Measurements from ENCODE around the gene MAP3K3. TPM values are rescaled to one million over a fixed set of nuclear protein-coding genes. Genes with fewer than 3 reads are reported as not detected.
A peak's percentile ranks its signal among the peaks of the same experiment; 100 is the strongest.

Gene MAP3K3
- polyA plus RNA-seq, 1 experiment: 15.3 TPM

DNA sequence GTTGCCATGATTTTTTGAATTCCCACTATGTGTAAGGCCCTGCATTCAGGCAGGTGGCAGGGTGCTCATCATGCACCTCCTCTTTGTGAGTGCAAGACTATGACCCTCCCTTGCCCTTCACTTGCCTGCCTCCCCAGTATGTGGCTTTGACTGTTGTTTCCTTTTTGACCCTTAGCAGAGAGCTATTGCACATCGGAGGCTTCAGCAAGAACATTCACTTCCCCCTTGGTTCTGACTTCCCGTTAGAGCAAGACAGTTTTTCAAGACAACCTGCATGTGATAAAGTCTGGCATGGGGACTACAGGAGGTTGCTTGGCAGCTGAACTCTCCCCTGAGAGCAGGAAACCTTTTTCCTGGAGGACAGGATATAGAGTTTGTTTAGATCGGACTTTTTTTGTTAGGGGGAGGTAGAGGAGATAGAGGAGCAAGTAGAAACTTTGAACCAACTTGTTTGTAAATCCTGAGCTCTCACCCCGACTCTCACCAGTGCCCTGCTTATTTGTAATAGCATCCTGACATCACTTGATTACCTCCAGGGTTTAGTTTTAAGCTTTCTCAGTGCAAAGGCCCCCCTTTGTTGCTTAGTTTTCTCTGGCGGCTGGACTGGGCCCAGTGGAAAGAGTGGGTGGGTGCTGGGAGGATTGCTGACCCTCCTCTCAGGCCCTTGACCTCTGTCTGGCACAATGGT is 43.5 kb downstream of the MAP3K3 start:
- H3K27me3 ChIP-seq (ENCODE audit: control insufficient read depth, insufficient read depth, low read length): no peaks in the 10 kb centered on the region
- no peak for DNase-seq (ENCODE audit: low read depth, low spot score)
- H3K9me3 ChIP-seq (ENCODE audit: control insufficient read depth, insufficient read depth, low read length): no peaks in the 10 kb centered on the region
- ChIA-PET CTCF (interaction anchor here (1.2 kb wide), 1 partner anchor 54 kb away, joined by 5 read pairs; no protein-coding TSS in a partner anchor), POLR2A (no interaction called here)
- H3K27ac ChIP-seq (ENCODE audit: low read depth, low read length): no peak overlapping the region
- TF ChIP-seq, protein P1, sequence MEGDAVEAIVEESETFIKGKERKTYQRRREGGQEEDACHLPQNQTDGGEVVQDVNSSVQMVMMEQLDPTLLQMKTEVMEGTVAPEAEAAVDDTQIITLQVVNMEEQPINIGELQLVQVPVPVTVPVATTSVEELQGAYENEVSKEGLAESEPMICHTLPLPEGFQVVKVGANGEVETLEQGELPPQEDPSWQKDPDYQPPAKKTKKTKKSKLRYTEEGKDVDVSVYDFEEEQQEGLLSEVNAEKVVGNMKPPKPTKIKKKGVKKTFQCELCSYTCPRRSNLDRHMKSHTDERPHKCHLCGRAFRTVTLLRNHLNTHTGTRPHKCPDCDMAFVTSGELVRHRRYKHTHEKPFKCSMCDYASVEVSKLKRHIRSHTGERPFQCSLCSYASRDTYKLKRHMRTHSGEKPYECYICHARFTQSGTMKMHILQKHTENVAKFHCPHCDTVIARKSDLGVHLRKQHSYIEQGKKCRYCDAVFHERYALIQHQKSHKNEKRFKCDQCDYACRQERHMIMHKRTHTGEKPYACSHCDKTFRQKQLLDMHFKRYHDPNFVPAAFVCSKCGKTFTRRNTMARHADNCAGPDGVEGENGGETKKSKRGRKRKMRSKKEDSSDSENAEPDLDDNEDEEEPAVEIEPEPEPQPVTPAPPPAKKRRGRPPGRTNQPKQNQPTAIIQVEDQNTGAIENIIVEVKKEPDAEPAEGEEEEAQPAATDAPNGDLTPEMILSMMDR (IDR thresholded peaks at IDR 0.05; ENCODE audit: low read depth, low read length): no peak
- H3K4me3 ChIP-seq (ENCODE audit: low read depth, low read length): no peak overlapping the region

DNA sequence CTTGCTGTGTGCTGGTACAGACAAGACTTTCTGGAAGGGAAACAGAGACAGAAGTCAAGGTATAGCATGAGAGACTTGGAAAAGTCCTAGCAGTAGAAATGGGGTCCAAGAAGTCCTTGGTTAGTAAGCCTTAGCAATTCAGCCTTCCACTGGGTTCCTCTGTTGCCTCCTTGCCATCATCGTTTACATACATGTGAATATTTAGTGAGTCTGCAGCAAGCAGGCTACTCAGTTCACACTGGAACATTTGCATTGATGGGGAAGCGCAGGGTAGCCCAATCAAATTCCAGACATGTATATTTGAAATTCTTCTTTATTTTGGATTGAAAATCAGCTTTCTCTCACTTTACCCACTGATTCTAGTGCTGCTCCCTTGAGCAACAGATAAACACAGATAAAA is 50.6 kb downstream of the MAP3K3 start:
- CTCF ChIA-PET: no interaction called here

DNA sequence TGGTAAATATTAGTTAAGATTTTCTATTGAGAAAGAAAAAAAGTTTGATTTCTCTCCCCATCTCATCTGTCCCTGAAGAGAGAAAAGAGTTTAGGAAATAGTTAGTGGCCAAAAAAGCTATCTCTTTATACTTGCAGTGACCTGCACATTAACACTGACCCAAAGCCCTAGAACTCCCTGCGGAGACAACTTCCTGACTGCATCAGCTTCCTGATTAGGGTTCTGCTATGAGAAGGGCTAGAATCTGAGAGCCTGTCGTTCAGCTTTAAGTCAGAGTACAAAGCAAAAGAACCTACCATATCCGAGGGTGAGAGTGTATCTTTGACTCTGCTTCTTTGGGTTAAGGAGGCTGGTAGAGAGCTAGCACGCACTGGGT is 53.0 kb downstream of the MAP3K3 start:
- TF ChIP-seq, protein P1 (IDR thresholded peaks at IDR 0.05; ENCODE audit: low read depth, low read length): no peak
- Histone ChIP-seq H3K27me3 (ENCODE audit: control insufficient read depth, insufficient read depth, low read length) (no peaks in the 10 kb centered on the region), H3K9me3 (ENCODE audit: control insufficient read depth, insufficient read depth, low read length) (no peaks in the 10 kb centered on the region), H3K27ac (ENCODE audit: low read depth, low read length) (no peak overlapping the region), H3K4me3 (ENCODE audit: low read depth, low read length) (no peak overlapping the region)
- no peak for DNase-seq (ENCODE audit: low read depth, low spot score)
- CTCF ChIA-PET: interaction anchor here (1.2 to 3.5 kb wide), 2 partner anchors 160 to 249 kb away, joined by 3 to 15 read pairs; no protein-coding TSS in a partner anchor
- POLR2A ChIA-PET: no interaction called here

More for the DNA sequence above, 50.6 kb downstream of the MAP3K3 start:
- Histone ChIP-seq H3K4me3 (ENCODE audit: low read depth, low read length) (no peak overlapping the region), H3K27ac (ENCODE audit: low read depth, low read length) (no peak overlapping the region), H3K9me3 (ENCODE audit: control insufficient read depth, insufficient read depth, low read length) (no peaks in the 10 kb centered on the region), H3K27me3 (ENCODE audit: control insufficient read depth, insufficient read depth, low read length) (no peaks in the 10 kb centered on the region)
- TF ChIP-seq, protein P1 (IDR thresholded peaks at IDR 0.05; ENCODE audit: low read depth, low read length): no peak
- no peak for DNase-seq (ENCODE audit: low read depth, low spot score)
- POLR2A ChIA-PET: no interaction called here

DNA sequence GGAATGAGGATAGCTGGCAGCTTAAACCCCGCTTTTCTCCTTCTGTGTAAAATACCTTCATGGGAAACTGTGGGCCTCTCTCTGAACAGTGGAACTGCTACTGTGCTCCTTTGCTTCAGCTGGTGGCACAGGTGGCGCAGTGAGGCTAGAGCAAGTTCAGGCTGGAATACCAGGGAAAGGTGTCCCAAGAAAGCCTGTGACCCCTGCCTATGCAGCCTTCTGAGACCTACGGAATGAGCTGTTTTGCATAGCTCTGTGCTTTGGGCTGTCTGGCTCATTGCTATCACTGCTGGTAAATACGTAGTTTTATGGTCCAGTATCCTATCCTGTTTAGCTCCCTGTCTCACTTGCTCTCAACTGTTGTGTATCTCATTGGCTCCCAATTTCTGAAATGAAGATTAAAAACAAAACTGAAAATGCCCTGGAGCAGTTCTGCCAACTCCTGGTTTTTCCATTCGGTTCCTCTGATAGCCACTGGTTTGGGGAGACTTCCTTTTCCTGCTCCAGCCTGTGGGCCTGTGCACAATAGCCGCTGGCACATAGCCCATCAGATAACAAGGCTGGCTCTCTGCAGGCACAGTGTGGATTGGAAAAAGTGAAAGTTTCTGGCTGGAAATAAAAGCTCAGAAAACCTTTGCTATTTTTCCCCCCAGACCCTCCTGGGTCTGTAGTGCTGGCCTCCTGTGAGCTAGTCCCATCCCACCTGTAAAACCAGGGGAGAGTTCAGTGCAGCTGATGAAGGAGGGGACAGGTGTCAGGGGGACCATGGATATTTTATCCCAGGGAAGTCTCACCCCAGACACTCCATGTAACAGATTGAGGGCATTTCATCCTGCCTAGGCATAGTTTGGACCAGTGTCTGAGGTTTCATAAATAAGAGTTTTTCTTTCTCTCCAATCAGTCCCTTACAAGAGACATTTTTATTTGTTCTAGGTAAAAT is 53.7 kb downstream of the MAP3K3 start:
- H3K27me3 ChIP-seq (ENCODE audit: control insufficient read depth, insufficient read depth, low read length): no peaks in the 10 kb centered on the region
- no peak overlapping the region for H3K4me3 ChIP-seq (ENCODE audit: low read depth, low read length)
- TF ChIP-seq, protein P1 (IDR thresholded peaks at IDR 0.05; ENCODE audit: low read depth, low read length): no peak
- H3K27ac ChIP-seq (ENCODE audit: low read depth, low read length): no peak overlapping the region
- H3K9me3 ChIP-seq (ENCODE audit: control insufficient read depth, insufficient read depth, low read length): no peaks in the 10 kb centered on the region
- DNase-seq (ENCODE audit: low read depth, low spot score): peak; percentile 48
- ChIA-PET CTCF (interaction anchor here (1.2 to 3.5 kb wide), 2 partner anchors 159 to 250 kb away, joined by 3 to 15 read pairs; no protein-coding TSS in a partner anchor), POLR2A (no interaction called here)
